Measurements from ENCODE around the gene ACVR2B. TPM values are rescaled to one million over a fixed set of nuclear protein-coding genes. Genes with fewer than 3 reads are reported as not detected.

Gene ACVR2B
- total and polyA plus RNA-seq, 7 experiments from 2014 or later: 0.71 to 14.0 (median 7.5) TPM

DNA sequence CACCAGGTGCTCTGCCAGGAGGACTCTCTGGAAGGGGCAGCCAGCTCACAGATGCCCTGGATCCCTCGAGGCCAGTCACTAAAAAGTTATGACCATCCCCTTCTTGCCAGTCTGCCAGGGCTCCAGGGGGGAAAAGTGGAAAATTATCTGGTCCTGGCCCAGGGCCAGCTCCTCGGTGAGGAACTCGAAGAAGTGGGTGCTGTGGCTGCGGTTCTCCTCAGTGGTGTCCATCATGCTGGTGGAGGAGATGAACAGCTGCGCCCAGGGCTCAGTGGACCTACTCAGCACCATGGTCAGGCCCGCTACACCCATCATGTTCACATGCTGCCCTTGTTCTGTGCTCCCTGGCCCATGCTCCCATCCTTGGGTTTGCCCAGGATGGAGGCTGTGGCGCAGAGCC lies 61.7 kb downstream of the ACVR2B start:
- Mint-ChIP-seq H3K36me3 (peaks cover 5 to 37% (median 21%) of the 10 kb centered on the region in 5 donors), H3K4me1 (peaks cover 11 to 26% (median 21%) of the 10 kb centered on the region in 7 donors), H3K9me3 (no peaks in the 10 kb centered on the region), H3K4me3 (no peak overlapping the region), H3K27ac (no peak overlapping the region), H3K27me3 (no peaks in the 10 kb centered on the region)
- peaks cover 17 to 19% of the 10 kb centered on the region in 2 donors for H3K4me1 ChIP-seq (ENCODE audit: control insufficient read depth in 2 of 2, insufficient read depth in 2 of 2, low read length in 2 of 2)
- H3K27me3 ChIP-seq (ENCODE audit: control insufficient read depth in 2 of 2, insufficient read depth in 2 of 2, low read length in 2 of 2): no peaks in the 10 kb centered on the region
- no peak overlapping the region for H3K27ac ChIP-seq (ENCODE audit: low read depth, low read length)
- no peak overlapping the region for H3K4me3 ChIP-seq (ENCODE audit: low read length)
- DNase-seq (no peak), ATAC-seq (no peak)
- no peaks in the 10 kb centered on the region for H3K9me3 ChIP-seq (ENCODE audit: control insufficient read depth in 2 of 3, low read length in 3 of 3)
- ChIA-PET CTCF (interaction anchor here (1.1 to 1.9 kb wide), 2 partner anchors 12 to 19 kb away, joined by 3 to 7 read pairs; partner anchors contain the start of gene EXOG), POLR2A (no interaction called here)
- intact Hi-C loops (cut with micrococcal nuclease): no loop called here
- peaks cover 0 to 20% (median 0%) of the 10 kb centered on the region in 3 experiments for H3K36me3 ChIP-seq (ENCODE audit: control insufficient read depth in 2 of 3, insufficient read depth in 3 of 3, low read length in 3 of 3)

DNA sequence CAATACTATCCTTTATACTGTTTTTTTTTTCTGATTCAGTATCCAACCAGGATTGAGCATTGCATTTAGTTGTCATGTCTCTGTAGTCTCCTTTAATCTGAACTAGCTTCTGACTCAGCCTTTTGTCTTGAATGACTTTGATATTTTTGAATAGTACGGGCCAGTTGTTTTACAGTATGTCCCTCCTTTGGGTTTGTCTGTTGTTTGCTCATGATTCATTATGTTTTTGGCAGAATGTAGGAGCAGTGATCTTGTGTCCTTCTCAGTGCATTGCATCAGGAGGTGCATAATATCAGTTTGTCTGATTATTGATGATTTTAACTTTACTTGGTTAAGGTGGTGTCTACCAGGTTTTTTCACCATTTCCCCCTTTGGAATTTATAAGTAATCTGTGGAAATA lies 63.0 kb downstream of the ACVR2B start:
- no peak overlapping the region for H3K4me3 Mint-ChIP-seq
- Histone ChIP-seq H3K36me3 (ENCODE audit: control insufficient read depth in 2 of 3, insufficient read depth in 3 of 3, low read length in 3 of 3) (peaks cover 0 to 19% (median 0%) of the 10 kb centered on the region in 3 experiments), H3K27ac (ENCODE audit: low read depth, low read length) (no peak overlapping the region), H3K27me3 (ENCODE audit: control insufficient read depth in 2 of 2, insufficient read depth in 2 of 2, low read length in 2 of 2) (no peaks in the 10 kb centered on the region), H3K4me1 (ENCODE audit: control insufficient read depth in 2 of 2, insufficient read depth in 2 of 2, low read length in 2 of 2) (peaks cover 21 to 30% of the 10 kb centered on the region in 2 donors), H3K4me3 (ENCODE audit: low read length) (no peak overlapping the region), H3K9me3 (ENCODE audit: control insufficient read depth in 2 of 3, low read length in 3 of 3) (no peaks in the 10 kb centered on the region)
- no peaks in the 10 kb centered on the region for H3K9me3 Mint-ChIP-seq
- POLR2A ChIA-PET: no interaction called here
- H3K36me3 Mint-ChIP-seq: peaks cover 5 to 34% (median 21%) of the 10 kb centered on the region in 5 donors
- H3K27me3 Mint-ChIP-seq: no peaks in the 10 kb centered on the region
- no peak for DNase-seq
- peaks cover 12 to 39% (median 34%) of the 10 kb centered on the region in 7 donors for H3K4me1 Mint-ChIP-seq
- CTCF ChIA-PET: no interaction called here
- intact Hi-C loops (cut with micrococcal nuclease): no loop called here
- no peak for ATAC-seq
- peak overlapping the region in 2 of 9 donors; percentile 14 to 92 for H3K27ac Mint-ChIP-seq

DNA sequence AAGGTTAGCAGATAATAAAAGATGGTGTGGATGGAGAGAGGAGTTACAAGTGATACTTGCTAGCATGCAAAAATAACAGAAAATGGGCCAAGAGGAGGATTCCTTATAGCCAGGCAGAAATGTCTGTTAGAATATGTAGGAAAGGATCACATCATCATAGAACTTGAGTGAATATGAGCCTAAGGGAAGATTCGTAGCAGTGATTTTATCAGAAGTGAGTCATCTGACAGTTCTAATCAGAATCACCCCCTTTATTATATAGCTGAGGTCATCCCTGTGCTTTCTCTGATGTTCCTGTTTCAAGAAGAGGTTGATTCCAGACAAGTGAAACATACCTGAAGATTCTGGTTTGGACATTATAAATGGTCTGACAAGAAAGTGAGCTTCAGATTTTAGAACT lies 65.3 kb downstream of the ACVR2B start:
- Mint-ChIP-seq H3K36me3 (peaks cover 5 to 38% (median 18%) of the 10 kb centered on the region in 5 donors), H3K4me3 (peak overlapping the region in 8 of 10 donors; percentile 6 to 80 (median 24)), H3K27ac (peak overlapping the region; percentile 71 to 92 (median 83)), H3K4me1 (peaks cover 12 to 40% (median 35%) of the 10 kb centered on the region in 7 donors), H3K27me3 (no peaks in the 10 kb centered on the region), H3K9me3 (no peaks in the 10 kb centered on the region)
- CTCF ChIA-PET: interaction anchor here (0.6 to 2.0 kb wide), 5 partner anchors 23 to 596 kb away, joined by 3 to 7 read pairs (median 3); partner anchors contain the start of gene EXOG
- DNase-seq (no peak), ATAC-seq (no peak)
- H3K4me1 ChIP-seq (ENCODE audit: control insufficient read depth in 2 of 2, insufficient read depth in 2 of 2, low read length in 2 of 2): peaks cover 21 to 30% of the 10 kb centered on the region in 2 donors
- H3K36me3 ChIP-seq (ENCODE audit: control insufficient read depth in 2 of 3, insufficient read depth in 3 of 3, low read length in 3 of 3): peaks cover 0 to 14% (median 0%) of the 10 kb centered on the region in 3 experiments
- H3K27me3 ChIP-seq (ENCODE audit: control insufficient read depth in 2 of 2, insufficient read depth in 2 of 2, low read length in 2 of 2): no peaks in the 10 kb centered on the region
- no peaks in the 10 kb centered on the region for H3K9me3 ChIP-seq (ENCODE audit: control insufficient read depth in 2 of 3, low read length in 3 of 3)
- no peak overlapping the region for H3K4me3 ChIP-seq (ENCODE audit: low read length)
- intact Hi-C loops (cut with micrococcal nuclease): no loop called here
- POLR2A ChIA-PET: interaction anchor here (0.6 to 0.7 kb wide), 2 partner anchors 22 to 555 kb away, joined by 3 read pairs; no protein-coding TSS in a partner anchor
- H3K27ac ChIP-seq (ENCODE audit: low read depth, low read length): no peak overlapping the region

DNA sequence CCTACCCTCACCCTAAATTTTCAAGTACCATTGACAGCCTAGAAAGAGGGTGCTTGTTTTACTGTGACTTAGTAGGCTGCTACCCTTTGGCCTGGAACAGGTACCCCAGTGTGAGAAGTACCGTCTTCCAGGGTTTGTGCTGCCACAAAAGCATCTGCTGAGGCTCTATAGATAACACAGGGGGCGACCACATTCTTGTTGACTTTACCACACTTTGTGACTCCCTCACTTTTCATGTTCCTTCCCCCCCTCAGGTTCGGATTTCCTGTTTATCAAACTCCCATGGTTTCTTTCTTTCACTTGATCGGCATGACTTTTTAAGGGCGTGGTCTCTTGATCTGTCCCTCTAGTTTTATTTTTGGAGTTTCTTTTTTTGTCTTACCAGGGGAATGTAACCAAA lies 66.0 kb downstream of the ACVR2B start:
- Histone ChIP-seq H3K27ac (ENCODE audit: low read depth, low read length) (no peak overlapping the region), H3K36me3 (ENCODE audit: control insufficient read depth in 2 of 3, insufficient read depth in 3 of 3, low read length in 3 of 3) (peaks cover 0 to 16% (median 0%) of the 10 kb centered on the region in 3 experiments), H3K27me3 (ENCODE audit: control insufficient read depth in 2 of 2, insufficient read depth in 2 of 2, low read length in 2 of 2) (no peaks in the 10 kb centered on the region), H3K9me3 (ENCODE audit: control insufficient read depth in 2 of 3, low read length in 3 of 3) (no peaks in the 10 kb centered on the region), H3K4me3 (ENCODE audit: low read length) (peak overlapping the region; percentile 14), H3K4me1 (ENCODE audit: control insufficient read depth in 2 of 2, insufficient read depth in 2 of 2, low read length in 2 of 2) (peaks cover 21 to 30% of the 10 kb centered on the region in 2 donors)
- H3K4me3 Mint-ChIP-seq: peak overlapping the region; percentile 5 to 84 (median 68)
- peaks cover 8 to 40% (median 18%) of the 10 kb centered on the region in 5 donors for H3K36me3 Mint-ChIP-seq
- ChIA-PET CTCF (interaction anchor here (0.9 to 3.0 kb wide), 6 partner anchors 17 to 136 kb away, joined by 3 to 28 read pairs (median 6); partner anchors contain the start of gene EXOG), POLR2A (interaction anchor here (0.7 to 0.9 kb wide), 2 partner anchors 23 to 382 kb away, joined by 3 read pairs; no protein-coding TSS in a partner anchor)
- intact Hi-C loops (cut with micrococcal nuclease): loop anchor here (2.0 to 10.0 kb wide), 4 partner anchors 325 to 773 kb away; no protein-coding TSS in a partner anchor
- peak overlapping the region; percentile 71 to 92 (median 84) for H3K27ac Mint-ChIP-seq
- no peaks in the 10 kb centered on the region for H3K9me3 Mint-ChIP-seq
- H3K27me3 Mint-ChIP-seq: no peaks in the 10 kb centered on the region
- peak in 7 of 9 donors; percentile 51 to 72 (median 59) for DNase-seq
- peaks cover 12 to 40% (median 35%) of the 10 kb centered on the region in 7 donors for H3K4me1 Mint-ChIP-seq
- peak; percentile 79 for ATAC-seq

DNA sequence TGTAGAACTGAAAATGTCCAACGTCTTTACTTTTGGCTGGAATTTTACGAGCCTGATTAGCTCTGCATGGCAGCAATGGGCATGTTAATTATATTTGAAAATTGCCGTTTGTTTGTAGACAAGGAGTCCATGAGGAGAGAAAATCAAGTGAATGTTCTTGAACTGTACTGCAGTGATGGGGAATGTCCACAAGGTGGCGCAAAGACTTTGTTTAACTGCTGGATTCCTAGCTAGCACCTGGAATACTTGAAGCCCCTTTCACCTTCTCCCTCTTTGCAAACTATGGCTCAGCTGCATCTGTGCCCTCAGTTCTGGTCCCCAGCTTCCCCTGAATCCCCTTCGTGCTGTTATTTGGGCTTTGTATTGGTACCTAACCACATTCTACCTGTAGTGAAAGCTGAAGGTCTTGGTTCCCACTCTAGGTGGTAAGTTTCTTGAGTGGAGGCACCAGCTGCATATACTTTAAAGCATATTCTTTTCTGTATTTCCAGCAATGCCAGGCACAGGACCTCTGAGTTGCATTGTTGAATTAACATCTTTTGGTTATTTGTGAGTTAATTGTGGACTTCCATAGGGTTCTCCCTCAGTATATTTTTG lies 67.8 kb downstream of the ACVR2B start:
- no peaks in the 10 kb centered on the region for H3K27me3 Mint-ChIP-seq
- H3K27me3 ChIP-seq (ENCODE audit: control insufficient read depth in 2 of 2, insufficient read depth in 2 of 2, low read length in 2 of 2): no peaks in the 10 kb centered on the region
- no peak overlapping the region for H3K27ac ChIP-seq (ENCODE audit: low read depth, low read length)
- no peaks in the 10 kb centered on the region for H3K9me3 ChIP-seq (ENCODE audit: control insufficient read depth in 2 of 3, low read length in 3 of 3)
- peaks cover 0 to 27% (median 0%) of the 10 kb centered on the region in 3 experiments for H3K36me3 ChIP-seq (ENCODE audit: control insufficient read depth in 2 of 3, insufficient read depth in 3 of 3, low read length in 3 of 3)
- peak in 8 of 9 donors; percentile 34 to 66 (median 58) for DNase-seq
- no peak overlapping the region for H3K4me3 ChIP-seq (ENCODE audit: low read length)
- peak overlapping the region in 4 of 9 donors; percentile 2 to 92 (median 35) for H3K27ac Mint-ChIP-seq
- POLR2A ChIA-PET: interaction anchor here (0.7 kb wide), 1 partner anchor 135 kb away, joined by 3 read pairs; no protein-coding TSS in a partner anchor
- no peaks in the 10 kb centered on the region for H3K9me3 Mint-ChIP-seq
- H3K36me3 Mint-ChIP-seq: peaks cover 12 to 46% (median 26%) of the 10 kb centered on the region in 5 donors
- peaks cover 12 to 45% (median 35%) of the 10 kb centered on the region in 7 donors for H3K4me1 Mint-ChIP-seq
- intact Hi-C loops (cut with micrococcal nuclease): loop anchor here (1.0 to 10.0 kb wide), 9 partner anchors 25 to 771 kb away; partner anchors contain the start of gene EXOG (in 2 of the 2)
- ATAC-seq: peak; percentile 83
- H3K4me1 ChIP-seq (ENCODE audit: control insufficient read depth in 2 of 2, insufficient read depth in 2 of 2, low read length in 2 of 2): peaks cover 21 to 30% of the 10 kb centered on the region in 2 donors
- peak overlapping the region in 1 of 10 donors; percentile 12 for H3K4me3 Mint-ChIP-seq
- CTCF ChIA-PET: interaction anchor here (0.6 to 3.0 kb wide), 20 partner anchors 10 to 1691 kb away, joined by 3 to 28 read pairs (median 4); partner anchors contain the start of gene EXOG

DNA sequence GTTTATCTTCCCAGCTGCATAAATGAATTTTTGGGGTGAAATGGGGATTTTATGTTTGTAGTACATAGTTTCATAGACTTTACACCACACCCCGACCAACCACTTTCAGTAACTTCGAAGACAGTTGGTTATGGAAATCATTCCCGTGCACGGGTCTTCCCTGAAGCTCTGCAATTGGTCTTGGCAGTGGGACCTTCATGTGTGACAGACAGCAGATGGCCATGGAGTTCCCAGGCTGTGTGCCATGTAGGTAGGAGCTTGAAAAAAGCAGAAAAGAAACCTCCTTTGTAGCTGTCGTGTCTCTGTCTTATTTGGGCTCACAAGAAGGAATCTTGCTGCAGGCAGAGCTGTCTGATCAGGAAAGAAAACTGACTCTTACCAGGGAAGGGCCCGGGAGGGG lies 68.3 kb downstream of the ACVR2B start:
- ATAC-seq (no peak), DNase-seq (no peak)
- no peaks in the 10 kb centered on the region for H3K27me3 Mint-ChIP-seq
- peaks cover 12 to 45% (median 35%) of the 10 kb centered on the region in 7 donors for H3K4me1 Mint-ChIP-seq
- Histone ChIP-seq H3K4me1 (ENCODE audit: control insufficient read depth in 2 of 2, insufficient read depth in 2 of 2, low read length in 2 of 2) (peaks cover 21 to 30% of the 10 kb centered on the region in 2 donors), H3K4me3 (ENCODE audit: low read length) (no peak overlapping the region), H3K27ac (ENCODE audit: low read depth, low read length) (no peak overlapping the region), H3K9me3 (ENCODE audit: control insufficient read depth in 2 of 3, low read length in 3 of 3) (no peaks in the 10 kb centered on the region), H3K36me3 (ENCODE audit: control insufficient read depth in 2 of 3, insufficient read depth in 3 of 3, low read length in 3 of 3) (peaks cover 0 to 32% (median 0%) of the 10 kb centered on the region in 3 experiments), H3K27me3 (ENCODE audit: control insufficient read depth in 2 of 2, insufficient read depth in 2 of 2, low read length in 2 of 2) (no peaks in the 10 kb centered on the region)
- no peak overlapping the region for H3K27ac Mint-ChIP-seq
- no peaks in the 10 kb centered on the region for H3K9me3 Mint-ChIP-seq
- CTCF ChIA-PET: interaction anchor here (0.6 to 3.0 kb wide), 21 partner anchors 10 to 1721 kb away, joined by 3 to 28 read pairs (median 4); partner anchors contain the start of gene EXOG
- intact Hi-C loops (cut with micrococcal nuclease): loop anchor here in 1 of 2 donors (5.0 to 10.0 kb wide), 2 partner anchors 323 to 770 kb away; no protein-coding TSS in a partner anchor
- H3K36me3 Mint-ChIP-seq: peaks cover 12 to 46% (median 26%) of the 10 kb centered on the region in 5 donors
- POLR2A ChIA-PET: no interaction called here
- no peak overlapping the region for H3K4me3 Mint-ChIP-seq
